HG02885 (cell line): Measurements from ENCODE around the gene CHIT1.
A peak's percentile ranks its signal among the peaks of the same experiment; 100 is the strongest.

Source experiments
- ATAC-seq: cut with Tn5 transposase; IDR thresholded peaks from one replicate; pipeline ENCODE4 v1.9.1; 2021; ENCODE audit warnings: mild to moderate bottlenecking; ENCODE audit not compliant: unreplicated experiment, poor library complexity

Gene CHIT1

GRCh38 chr1:203229471-203230135 lies at the start of gene CHIT1:
TSS of gene CHIT1 (minus strand) at chr1:203229673. CDS start at chr1:203229636, 37 bp downstream.
- ATAC-seq: no peak

DNA sequence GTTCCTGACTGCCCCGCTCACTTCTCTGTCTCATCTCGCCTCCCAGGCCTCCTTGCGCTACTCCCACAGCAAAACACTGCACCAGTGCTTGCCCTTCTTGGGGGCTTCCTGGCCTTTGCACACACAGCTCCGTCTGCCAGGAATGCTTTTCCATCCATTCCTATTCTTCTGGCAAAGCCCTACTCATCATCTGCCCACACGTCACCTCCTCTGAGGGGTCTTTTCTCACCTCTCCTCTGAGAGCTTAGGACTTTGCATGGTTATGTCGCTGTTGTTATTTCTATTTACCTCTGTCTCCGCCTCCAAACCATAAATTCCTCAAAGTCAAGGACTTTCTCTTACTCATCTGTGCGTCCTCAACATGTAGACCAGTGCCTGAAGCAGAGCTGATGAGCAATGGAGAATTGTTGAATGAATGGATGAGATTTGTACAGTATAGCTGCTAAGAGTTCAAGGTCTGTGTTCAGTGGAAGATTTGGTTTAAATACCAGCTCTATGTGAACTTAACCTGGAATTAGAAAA lies 49.5 kb upstream of the CHIT1 start:
- ATAC-seq: no peak

DNA sequence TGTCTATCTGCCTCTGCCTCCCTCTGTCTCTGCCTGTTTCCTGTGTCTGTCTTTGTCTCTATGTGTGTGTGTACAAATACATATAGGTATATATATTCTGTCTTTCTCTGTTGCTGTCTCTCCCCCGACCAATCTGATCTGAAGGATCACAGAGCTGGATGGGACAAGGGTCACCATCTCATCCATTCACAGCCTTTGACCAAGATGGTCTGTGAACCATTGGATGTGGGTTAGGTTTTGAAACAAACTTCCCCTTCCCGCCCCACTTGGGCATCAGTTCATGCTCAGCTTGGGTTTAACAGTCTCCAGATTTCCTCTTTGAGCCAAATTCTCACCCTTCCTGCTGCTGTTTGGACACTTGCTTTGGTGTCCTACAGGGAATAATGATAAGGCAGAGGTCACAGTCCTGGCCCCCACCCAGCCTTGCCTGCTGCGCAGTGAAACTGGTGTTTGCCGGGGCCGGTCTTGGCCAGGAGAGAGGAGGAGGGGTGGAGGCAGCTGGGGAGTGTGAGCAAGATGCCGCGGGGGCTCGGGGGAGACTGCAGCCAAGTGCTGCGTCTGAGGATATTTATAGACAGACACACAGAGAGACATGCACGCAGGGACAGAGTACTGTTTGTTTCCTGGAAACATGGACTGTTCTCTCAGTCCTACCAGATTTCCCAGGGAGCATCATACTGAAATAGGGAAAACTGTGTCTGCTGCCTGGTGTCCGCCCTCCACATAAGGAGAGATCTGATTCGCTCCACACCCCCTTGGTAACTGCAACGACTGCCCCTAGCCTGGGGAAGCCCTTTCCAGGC lies 48.8 kb upstream of the CHIT1 start:
- no peak for ATAC-seq

DNA sequence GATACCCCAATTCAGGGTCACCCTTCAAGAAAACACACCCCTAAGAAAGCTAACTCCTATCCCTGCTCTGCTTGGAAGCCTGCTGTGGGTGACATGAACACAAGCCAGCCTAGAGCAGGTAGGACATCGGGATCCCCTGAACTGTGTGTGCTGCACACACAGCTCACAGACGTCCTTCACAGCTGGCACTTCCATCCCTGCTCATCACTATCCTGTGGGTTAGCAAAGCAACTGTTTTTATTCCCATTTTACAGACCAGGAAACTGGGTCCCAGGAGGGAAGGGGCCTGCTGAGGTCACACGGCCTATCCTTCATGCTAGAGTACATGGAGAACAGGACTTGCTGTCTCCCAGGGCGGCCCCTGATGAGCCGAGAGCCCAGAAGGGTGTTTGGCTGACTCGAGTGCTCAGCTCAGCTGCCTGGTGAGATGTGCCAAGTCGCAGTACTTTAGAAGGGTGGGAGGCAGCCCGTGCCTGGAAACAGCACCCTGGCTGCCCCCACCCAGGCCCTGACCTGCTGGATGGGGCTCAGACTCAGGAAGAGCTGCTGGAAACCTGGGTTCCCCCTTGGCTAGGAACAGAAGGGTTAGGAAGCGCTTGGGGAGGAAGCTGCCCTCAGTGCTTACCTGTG lies 47.6 kb upstream of the CHIT1 start:
- ATAC-seq: no peak

DNA sequence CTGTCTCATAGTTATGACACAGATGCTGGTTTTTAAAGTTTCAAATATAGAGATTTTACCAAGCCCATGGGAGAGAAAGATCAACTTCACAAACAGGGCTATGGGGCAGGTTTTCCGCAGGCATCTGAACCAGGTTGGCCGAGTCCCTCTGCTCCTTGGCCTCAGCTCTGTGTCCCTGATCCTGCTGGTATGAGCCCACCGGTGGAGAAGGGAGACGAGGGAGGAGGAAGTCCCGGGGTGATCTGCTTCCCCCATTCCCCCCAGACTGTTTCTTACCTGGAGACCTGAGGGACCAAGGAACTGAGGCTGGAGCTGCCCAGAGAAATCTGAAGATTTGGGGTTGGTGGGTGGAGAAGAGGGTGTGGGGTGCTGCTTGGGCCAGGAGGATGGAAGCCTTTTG lies 46.9 kb upstream of the CHIT1 start:
- ATAC-seq: no peak

- ATAC-seq: no peak
These were observed 46.3 kb upstream of the CHIT1 start for GRCh38 chr1:203275656-203276272.

DNA sequence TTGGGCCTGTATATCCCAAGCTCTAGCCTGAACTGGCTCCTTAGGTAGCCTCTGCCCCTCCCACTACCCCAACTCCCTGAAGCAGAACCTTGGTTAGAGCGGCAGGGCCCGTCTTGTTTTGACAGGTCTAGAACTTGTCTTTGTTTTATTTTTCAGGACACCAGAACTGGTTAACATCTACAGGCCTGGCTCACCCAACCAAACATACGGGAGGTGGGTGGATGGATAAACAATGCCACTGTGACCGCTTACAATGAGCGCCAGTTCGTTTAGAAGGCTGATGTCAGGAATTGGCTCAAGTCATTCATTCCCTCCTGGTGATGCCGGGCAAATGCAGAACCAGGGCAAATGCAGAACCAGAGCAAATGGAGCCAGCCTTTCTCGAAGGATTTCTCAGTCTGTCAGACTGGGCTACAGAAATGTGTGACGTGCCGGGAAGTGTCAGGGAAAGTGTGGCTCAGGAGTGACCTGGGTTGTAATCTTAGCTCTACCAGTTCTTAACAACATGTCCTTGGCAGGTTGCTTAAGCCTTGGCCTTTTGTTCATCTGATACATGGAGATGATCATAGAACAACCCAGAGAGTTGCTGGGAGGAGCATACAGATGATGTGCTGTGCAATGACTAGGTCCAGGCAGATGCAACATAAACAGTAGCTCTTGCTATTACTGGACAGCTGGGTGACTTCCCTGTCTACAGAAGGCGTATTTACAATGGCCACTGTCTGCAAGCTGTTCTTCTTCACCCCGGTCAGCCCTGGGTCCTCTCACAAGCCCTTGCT lies 45.3 kb upstream of the CHIT1 start:
- no peak for ATAC-seq

DNA sequence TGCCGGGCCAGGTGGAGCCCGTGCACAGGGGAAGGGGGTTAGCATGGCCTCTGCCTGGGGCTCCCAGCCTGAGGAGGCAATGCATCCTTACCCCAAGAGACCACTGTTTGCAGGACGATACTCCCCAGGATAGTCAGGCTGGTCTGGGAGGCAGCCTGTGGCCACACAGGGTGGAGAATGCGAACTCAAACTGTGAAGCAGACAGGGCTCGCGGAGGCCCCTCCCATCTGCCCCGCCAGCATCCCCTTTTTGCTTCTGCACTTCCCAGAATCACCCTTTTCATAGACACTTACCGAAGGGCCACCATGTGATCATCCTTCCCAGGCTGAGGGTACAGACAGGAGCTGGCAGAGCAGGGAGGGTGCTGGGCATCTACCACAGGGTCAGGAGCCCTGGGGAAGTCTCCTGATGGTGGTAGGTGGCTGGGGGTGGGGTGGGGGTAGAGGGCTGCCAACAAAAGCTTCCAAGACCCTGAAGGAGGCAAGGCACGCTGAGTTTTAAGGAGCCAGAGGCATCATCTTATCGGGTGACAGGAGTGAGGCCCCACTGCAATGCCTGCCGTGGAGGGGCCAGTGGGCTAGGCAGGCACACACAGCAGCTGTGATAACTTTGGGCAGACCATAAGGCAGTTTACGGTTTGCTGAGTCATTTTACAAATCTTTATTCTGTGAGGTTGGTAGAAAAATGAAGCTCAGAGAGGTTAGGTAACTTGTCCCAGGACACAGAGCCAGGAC lies 44.6 kb upstream of the CHIT1 start:
- ATAC-seq: peak; percentile 23

GRCh38 chr1:203273206-203273868 lies 43.9 kb upstream of the CHIT1 start:
- peak; percentile 71 for ATAC-seq

DNA sequence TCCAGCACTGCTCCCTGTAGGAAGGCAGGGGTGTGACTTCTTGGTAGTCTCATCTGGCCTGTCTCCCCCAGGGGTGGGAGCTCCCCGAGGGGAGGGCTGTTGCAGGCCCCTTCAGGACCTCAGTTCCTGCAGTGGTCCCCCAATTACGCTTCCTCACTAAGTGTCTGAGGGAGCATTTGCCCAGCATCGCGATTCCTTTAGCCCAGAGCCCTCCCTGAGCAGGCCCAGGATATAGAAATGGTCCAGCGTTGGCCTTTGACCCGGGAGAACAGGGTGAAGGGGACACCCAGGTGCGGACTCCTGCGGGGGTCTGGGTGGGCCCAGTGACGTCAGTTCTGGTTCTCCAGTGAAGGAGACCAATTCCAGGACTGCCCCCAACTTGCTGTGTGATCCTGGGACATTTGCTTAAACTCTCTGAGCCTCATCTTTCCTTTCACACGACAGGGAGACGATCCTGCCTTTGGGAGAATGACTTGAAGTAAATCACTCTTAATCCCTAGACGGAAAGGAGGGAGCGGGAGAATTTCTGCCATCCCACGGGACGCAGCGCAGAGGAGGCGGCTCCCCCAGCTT lies 43.2 kb upstream of the CHIT1 start:
- no peak for ATAC-seq

DNA sequence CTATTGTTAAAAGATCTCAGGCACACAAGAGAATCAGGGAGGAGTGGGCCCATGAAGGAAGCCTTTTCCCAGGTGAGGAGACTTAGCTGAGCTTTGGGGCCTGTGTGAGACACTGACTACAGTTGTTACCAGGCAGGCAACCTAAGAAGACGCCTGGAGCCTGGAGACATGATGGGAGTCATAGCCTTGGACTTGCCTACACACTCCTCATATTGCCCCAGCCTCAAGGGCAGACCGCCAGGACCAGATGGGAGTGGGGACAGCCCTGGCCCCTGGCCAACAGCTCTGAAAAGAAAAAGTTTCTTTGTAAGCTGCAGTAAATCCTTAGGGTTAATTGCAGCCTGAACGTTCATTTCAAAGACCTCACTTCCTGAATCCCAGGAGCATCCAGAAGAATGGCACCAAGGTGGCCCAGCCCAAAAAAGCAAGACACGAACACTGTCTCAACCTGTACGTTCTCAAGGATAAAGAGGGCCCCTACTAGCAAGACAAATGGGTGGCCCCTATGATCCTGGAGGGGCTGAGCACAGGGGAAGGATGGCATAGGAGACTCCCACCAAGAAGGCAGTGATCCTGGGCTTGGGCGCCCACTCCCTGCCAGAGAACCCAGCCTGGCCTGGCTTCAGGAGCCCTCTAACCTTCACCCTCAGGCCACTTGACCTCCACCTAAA lies 42.6 kb upstream of the CHIT1 start:
- ATAC-seq: no peak

- no peak for ATAC-seq
These were observed 41.7 kb upstream of the CHIT1 start for GRCh38 chr1:203271018-203271743.

DNA sequence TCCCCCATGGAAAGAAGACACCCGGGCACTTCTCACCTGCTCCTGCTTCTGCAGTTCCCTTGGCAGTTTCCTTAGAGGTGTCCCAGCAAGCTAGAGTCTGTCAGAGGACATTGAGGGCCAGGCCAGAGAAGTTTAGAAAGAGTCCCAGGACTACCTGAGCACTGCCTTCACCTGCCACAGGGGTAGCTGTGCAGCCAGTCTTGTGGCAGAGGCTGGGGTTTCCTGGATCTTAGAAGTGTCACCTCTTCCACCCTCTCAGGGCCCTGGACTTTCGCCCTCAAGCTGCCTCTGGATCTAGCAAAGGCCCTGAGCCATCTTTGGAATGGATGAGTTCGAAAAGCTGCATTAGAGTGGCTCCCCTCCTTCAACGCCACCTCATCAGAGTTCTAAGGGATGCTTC lies 41.0 kb upstream of the CHIT1 start:
- ATAC-seq: no peak

GRCh38 chr1:203269654-203270020 lies 40.2 kb upstream of the CHIT1 start:
- ATAC-seq: no peak

DNA sequence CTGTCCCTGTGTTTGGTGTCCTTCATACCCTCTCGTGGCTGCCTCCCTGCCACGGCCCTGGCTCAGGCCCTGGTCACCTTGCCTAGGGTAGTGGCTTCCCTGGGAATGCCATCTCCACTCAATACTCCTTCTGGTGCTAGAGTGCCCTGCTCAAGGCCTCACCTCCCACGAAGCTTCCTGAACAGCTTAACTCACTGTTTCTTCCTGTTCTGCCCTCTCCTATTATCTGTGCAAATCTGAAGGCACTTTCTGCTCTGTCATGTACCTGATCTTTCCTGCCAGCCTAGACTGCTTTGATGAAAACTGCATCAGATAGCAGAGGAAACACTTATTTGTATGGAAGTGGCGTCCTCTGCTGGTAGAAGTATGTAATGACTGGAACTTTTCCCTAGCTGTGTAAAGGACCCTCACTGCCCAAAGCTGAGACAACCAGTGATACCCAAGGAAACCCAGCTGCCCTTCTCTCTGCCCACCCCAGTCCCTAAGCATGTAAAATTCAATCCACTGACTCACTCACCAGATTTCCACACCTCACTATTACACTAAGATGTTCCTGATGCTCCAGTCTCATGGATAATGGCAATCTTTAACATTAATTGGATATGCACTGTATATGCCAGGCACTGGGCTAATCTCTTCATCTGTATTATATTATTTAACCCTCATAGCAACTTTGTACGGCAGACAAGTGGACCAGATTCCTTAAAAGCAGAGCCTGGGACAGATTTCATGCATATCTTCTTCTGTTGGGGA lies 39.6 kb upstream of the CHIT1 start:
- ATAC-seq: no peak

DNA sequence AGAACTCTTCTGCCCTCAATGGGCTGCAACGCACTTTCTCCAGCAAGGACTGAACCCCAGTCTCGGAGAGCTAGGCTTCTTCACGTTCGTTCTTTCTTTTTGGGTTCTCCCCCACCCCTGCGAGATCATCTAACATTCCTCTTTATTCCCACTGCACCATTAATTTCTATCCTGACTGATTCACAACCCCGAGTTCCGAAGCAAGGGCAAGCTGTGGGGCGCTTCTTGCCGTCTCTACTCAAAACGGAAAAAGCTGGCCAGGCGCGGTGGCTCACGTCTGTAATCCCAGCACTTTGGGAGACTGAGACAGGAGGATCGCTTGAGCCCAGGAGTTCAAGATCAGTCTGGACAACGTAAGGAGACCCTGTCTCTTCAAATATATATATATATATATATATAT lies 38.4 kb upstream of the CHIT1 start:
- no peak for ATAC-seq
